ENCODE measurements around the gene DYRK4.

GRCh38 chr12:4539167-4539870 lies 22.7 kb upstream of the DYRK4 start:
- TF ChIP-seq CTCF (IDR thresholded peaks at IDR 0.05): no peak
- no peak for TF ChIP-seq TCF7 (CRISPR knock-in tag; IDR thresholded peaks at IDR 0.05; ENCODE audit: low read depth)
- TF ChIP-seq ZNF138 (CRISPR knock-in tag; conservative IDR thresholded peaks at IDR 0.05): no peak
- TF ChIP-seq ELF4 (CRISPR knock-in tag; IDR thresholded peaks at IDR 0.05; ENCODE audit: low read depth): no peak
- TF ChIP-seq ZNF121 (CRISPR knock-in tag; IDR thresholded peaks at IDR 0.05): no peak
- TF ChIP-seq, protein P1, sequence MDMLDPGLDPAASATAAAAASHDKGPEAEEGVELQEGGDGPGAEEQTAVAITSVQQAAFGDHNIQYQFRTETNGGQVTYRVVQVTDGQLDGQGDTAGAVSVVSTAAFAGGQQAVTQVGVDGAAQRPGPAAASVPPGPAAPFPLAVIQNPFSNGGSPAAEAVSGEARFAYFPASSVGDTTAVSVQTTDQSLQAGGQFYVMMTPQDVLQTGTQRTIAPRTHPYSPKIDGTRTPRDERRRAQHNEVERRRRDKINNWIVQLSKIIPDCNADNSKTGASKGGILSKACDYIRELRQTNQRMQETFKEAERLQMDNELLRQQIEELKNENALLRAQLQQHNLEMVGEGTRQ (CRISPR knock-in tag; IDR thresholded peaks at IDR 0.05): no peak
- no peak for TF ChIP-seq NFYB (CRISPR knock-in tag; conservative IDR thresholded peaks at IDR 0.05; ENCODE audit: low read depth)
- no peak for TF ChIP-seq MYBL2 (CRISPR knock-in tag; IDR thresholded peaks at IDR 0.05)
- no peak for TF ChIP-seq AFF4 (CRISPR knock-in tag; IDR thresholded peaks at IDR 0.05; ENCODE audit: borderline replicate concordance)
- TF ChIP-seq CBFB (CRISPR knock-in tag; IDR thresholded peaks at IDR 0.05; ENCODE audit: low read depth): no peak
- TF ChIP-seq USF1 (CRISPR knock-in tag; IDR thresholded peaks at IDR 0.05): no peak
